Measurements from ENCODE around the gene KRT39. TPM values are rescaled to one million over a fixed set of nuclear protein-coding genes. Genes with fewer than 3 reads are reported as not detected.

Gene KRT39
- total RNA-seq, 1 donor from 2014 or later, result 0.59 TPM

GRCh38 chr17:40981115-40981514 lies 14.4 kb upstream of the KRT39 start:
- TF ChIP-seq CTCF (IDR thresholded peaks at IDR 0.05), result no peak
- ATAC-seq, result no peak
- intact Hi-C loops (cut with DNase I), result no loop called here
- no peaks in the 10 kb centered on the region for H3K4me1 ChIP-seq
- H3K27me3 ChIP-seq (ENCODE audit: low read depth), result peaks cover 7% of the 10 kb centered on the region
- H3K36me3 ChIP-seq, result no peaks in the 10 kb centered on the region
- H3K4me3 ChIP-seq, result no peak overlapping the region
- no peaks in the 10 kb centered on the region for H3K9me3 ChIP-seq
- no peak overlapping the region for H3K27ac ChIP-seq
- DNase-seq, result no peak

- no peak overlapping the region for H3K4me3 ChIP-seq
- no peaks in the 10 kb centered on the region for H3K9me3 ChIP-seq
- H3K27ac ChIP-seq, result no peak overlapping the region
- DNase-seq, result no peak
- H3K4me1 ChIP-seq, result no peaks in the 10 kb centered on the region
- H3K36me3 ChIP-seq, result no peaks in the 10 kb centered on the region
- intact Hi-C loops (cut with DNase I), result no loop called here
- ATAC-seq, result no peak
- peaks cover 7% of the 10 kb centered on the region for H3K27me3 ChIP-seq (ENCODE audit: low read depth)
- no peak for TF ChIP-seq CTCF (IDR thresholded peaks at IDR 0.05)
Observed at GRCh38 chr17:40980596-40980995, 13.8 kb upstream of the KRT39 start.

GRCh38 chr17:40980117-40980516 lies 13.4 kb upstream of the KRT39 start:
- H3K4me3 ChIP-seq, result no peak overlapping the region
- H3K27ac ChIP-seq, result no peak overlapping the region
- no peaks in the 10 kb centered on the region for H3K9me3 ChIP-seq
- H3K36me3 ChIP-seq, result no peaks in the 10 kb centered on the region
- no peaks in the 10 kb centered on the region for H3K4me1 ChIP-seq
- ATAC-seq, result no peak
- intact Hi-C loops (cut with DNase I), result no loop called here
- no peak for TF ChIP-seq CTCF (IDR thresholded peaks at IDR 0.05)
- peaks cover 7% of the 10 kb centered on the region for H3K27me3 ChIP-seq (ENCODE audit: low read depth)
- DNase-seq, result no peak

- Histone ChIP-seq H3K4me3 (no peak overlapping the region), H3K9me3 (no peaks in the 10 kb centered on the region), H3K27ac (no peak overlapping the region), H3K27me3 (ENCODE audit: low read depth) (peaks cover 7% of the 10 kb centered on the region), H3K36me3 (no peaks in the 10 kb centered on the region), H3K4me1 (no peaks in the 10 kb centered on the region)
- ATAC-seq (peak; percentile 47 to 62), DNase-seq (no peak)
- intact Hi-C loops (cut with DNase I), result no loop called here
- no peak for TF ChIP-seq CTCF (IDR thresholded peaks at IDR 0.05)
Observed at GRCh38 chr17:40978575-40979151, 11.9 kb upstream of the KRT39 start.

GRCh38 chr17:40975516-40975915 lies 8.8 kb upstream of the KRT39 start:
- DNase-seq (no peak), ATAC-seq (no peak)
- H3K27me3 ChIP-seq (ENCODE audit: low read depth), result peaks cover 7% of the 10 kb centered on the region
- no peak overlapping the region for H3K4me3 ChIP-seq
- H3K9me3 ChIP-seq, result no peaks in the 10 kb centered on the region
- no peaks in the 10 kb centered on the region for H3K36me3 ChIP-seq
- no peak overlapping the region for H3K27ac ChIP-seq
- H3K4me1 ChIP-seq, result no peaks in the 10 kb centered on the region
- no peak for TF ChIP-seq CTCF (IDR thresholded peaks at IDR 0.05)
- intact Hi-C loops (cut with DNase I), result no loop called here

All from lower lobe of right lung (tissue), 2 donors.